ENCODE measurements around the gene SMYD2. TPM values are rescaled to one million over a fixed set of nuclear protein-coding genes. Genes with fewer than 3 reads are reported as not detected.

The SMYD2 gene
- total RNA-seq, 2 experiments from 2014 or later, result 17.1 to 17.6 TPM

- H3K36me3 Mint-ChIP-seq (ENCODE audit: low read depth), result no peaks in the 10 kb centered on the region
These were observed 96.9 kb downstream of the SMYD2 start for GRCh38 chr1:214377886-214378285.

DNA sequence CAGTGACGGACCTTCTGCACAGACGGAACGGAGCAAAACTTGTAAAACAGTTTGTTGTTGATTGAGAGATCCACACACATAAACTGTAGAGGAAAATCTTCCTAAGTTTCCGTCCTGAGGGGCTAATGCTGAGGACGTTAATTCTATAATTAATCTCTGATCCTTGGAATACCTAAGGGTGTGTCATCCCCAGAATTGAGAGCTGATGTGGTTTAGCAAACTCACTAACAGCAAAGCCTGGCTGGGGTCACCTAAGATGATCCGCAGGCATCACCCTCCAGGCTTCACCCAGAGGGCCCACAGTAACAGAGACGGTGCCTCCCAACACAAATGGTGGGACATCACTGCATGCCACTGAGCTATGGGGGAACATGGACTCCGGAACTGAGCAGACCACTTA is 97.5 kb downstream of the SMYD2 start:
- ATAC-seq (ENCODE audit: poor library complexity) (no peak), DNase-seq (no peak)
- Histone ChIP-seq H3K4me3 (ENCODE audit: low read length) (no peak overlapping the region), H3K9me3 (ENCODE audit: control insufficient read depth in 1 of 2, insufficient read depth in 1 of 2, low read length in 2 of 2) (peaks cover 0 to 2% of the 10 kb centered on the region in 2 experiments), H3K36me3 (ENCODE audit: insufficient read depth, low read length) (no peaks in the 10 kb centered on the region), H3K27me3 (ENCODE audit: control insufficient read depth in 1 of 2, insufficient read depth in 2 of 2, low read length in 2 of 2) (no peaks in the 10 kb centered on the region), H3K27ac (ENCODE audit: low read depth in 1 of 2, low read length in 2 of 2) (no peak overlapping the region), H3K4me1 (ENCODE audit: insufficient read depth, low read length) (no peaks in the 10 kb centered on the region)
- ChIA-PET POLR2A (no interaction called here), CTCF (no interaction called here)
- no peaks in the 10 kb centered on the region for H3K27me3 Mint-ChIP-seq
- no peak overlapping the region for H3K4me3 Mint-ChIP-seq
- TF ChIP-seq, protein P1, sequence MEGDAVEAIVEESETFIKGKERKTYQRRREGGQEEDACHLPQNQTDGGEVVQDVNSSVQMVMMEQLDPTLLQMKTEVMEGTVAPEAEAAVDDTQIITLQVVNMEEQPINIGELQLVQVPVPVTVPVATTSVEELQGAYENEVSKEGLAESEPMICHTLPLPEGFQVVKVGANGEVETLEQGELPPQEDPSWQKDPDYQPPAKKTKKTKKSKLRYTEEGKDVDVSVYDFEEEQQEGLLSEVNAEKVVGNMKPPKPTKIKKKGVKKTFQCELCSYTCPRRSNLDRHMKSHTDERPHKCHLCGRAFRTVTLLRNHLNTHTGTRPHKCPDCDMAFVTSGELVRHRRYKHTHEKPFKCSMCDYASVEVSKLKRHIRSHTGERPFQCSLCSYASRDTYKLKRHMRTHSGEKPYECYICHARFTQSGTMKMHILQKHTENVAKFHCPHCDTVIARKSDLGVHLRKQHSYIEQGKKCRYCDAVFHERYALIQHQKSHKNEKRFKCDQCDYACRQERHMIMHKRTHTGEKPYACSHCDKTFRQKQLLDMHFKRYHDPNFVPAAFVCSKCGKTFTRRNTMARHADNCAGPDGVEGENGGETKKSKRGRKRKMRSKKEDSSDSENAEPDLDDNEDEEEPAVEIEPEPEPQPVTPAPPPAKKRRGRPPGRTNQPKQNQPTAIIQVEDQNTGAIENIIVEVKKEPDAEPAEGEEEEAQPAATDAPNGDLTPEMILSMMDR (IDR thresholded peaks at IDR 0.05), result no peak
- H3K9me3 Mint-ChIP-seq, result no peaks in the 10 kb centered on the region
- H3K4me1 Mint-ChIP-seq (ENCODE audit: low read depth), result no peaks in the 10 kb centered on the region
- H3K27ac Mint-ChIP-seq, result no peak overlapping the region
- intact Hi-C loops (cut with DNase I, micrococcal nuclease), result no loop called here
- no peaks in the 10 kb centered on the region for H3K36me3 Mint-ChIP-seq (ENCODE audit: low read depth)

More at GRCh38 chr1:214377886-214378285, 96.9 kb downstream of the SMYD2 start:
- intact Hi-C loops (cut with DNase I, micrococcal nuclease), result no loop called here
- H3K4me1 Mint-ChIP-seq (ENCODE audit: low read depth), result no peaks in the 10 kb centered on the region
- Histone ChIP-seq H3K27ac (ENCODE audit: low read depth in 1 of 2, low read length in 2 of 2) (no peak overlapping the region), H3K9me3 (ENCODE audit: control insufficient read depth in 1 of 2, insufficient read depth in 1 of 2, low read length in 2 of 2) (no peaks in the 10 kb centered on the region), H3K36me3 (ENCODE audit: insufficient read depth, low read length) (no peaks in the 10 kb centered on the region), H3K4me3 (ENCODE audit: low read length) (no peak overlapping the region), H3K27me3 (ENCODE audit: control insufficient read depth in 1 of 2, insufficient read depth in 2 of 2, low read length in 2 of 2) (no peaks in the 10 kb centered on the region), H3K4me1 (ENCODE audit: insufficient read depth, low read length) (no peaks in the 10 kb centered on the region)
- POLR2A ChIA-PET, result no interaction called here
- TF ChIP-seq, protein P1 (IDR thresholded peaks at IDR 0.05), result no peak
- H3K27me3 Mint-ChIP-seq, result no peaks in the 10 kb centered on the region
- ATAC-seq (ENCODE audit: poor library complexity) (no peak), DNase-seq (no peak)
- H3K27ac Mint-ChIP-seq, result no peak overlapping the region
- H3K9me3 Mint-ChIP-seq, result no peaks in the 10 kb centered on the region
- no peak overlapping the region for H3K4me3 Mint-ChIP-seq
- CTCF ChIA-PET, result no interaction called here

DNA sequence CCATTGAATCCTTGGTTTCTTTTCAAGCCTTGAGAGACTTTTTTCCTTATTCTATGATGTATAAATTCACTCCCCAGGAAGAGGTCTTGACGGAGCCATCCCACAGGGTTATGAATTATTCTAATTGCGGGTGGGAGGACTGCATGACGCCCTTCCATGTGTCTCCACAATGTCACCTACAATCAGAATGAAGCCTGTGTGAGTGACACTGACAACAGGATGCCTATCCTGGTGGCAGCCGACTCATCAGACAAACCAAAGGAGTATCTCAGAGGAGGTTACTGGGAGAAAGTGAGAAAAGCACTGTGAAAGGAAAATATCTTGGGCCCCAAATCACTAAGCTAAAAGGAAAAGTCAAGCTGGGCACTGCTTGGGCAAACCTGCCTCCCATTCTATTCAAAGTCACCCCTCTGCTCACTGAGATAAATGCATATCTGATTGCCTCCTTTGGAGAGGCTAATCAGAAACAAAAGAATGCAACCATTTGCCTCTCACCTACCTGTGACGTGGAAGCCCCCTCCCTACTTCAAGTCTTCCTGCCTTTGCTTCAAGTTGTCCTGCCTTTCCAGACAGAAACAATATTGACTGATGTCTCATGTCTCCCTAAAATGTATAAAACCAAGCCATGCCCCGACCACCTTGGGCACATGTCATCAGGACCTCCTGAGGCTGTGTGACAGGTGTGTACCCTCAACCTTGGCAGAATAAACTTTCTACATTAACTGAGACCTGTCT is 98.4 kb downstream of the SMYD2 start:
- TF ChIP-seq, protein P1 (IDR thresholded peaks at IDR 0.05), result no peak
- H3K27ac Mint-ChIP-seq, result no peak overlapping the region
- no peak overlapping the region for H3K4me3 Mint-ChIP-seq
- DNase-seq, result no peak
- Histone ChIP-seq H3K4me3 (ENCODE audit: low read length) (no peak overlapping the region), H3K4me1 (ENCODE audit: insufficient read depth, low read length) (no peaks in the 10 kb centered on the region), H3K27me3 (ENCODE audit: control insufficient read depth in 1 of 2, insufficient read depth in 2 of 2, low read length in 2 of 2) (no peaks in the 10 kb centered on the region), H3K9me3 (ENCODE audit: control insufficient read depth in 1 of 2, insufficient read depth in 1 of 2, low read length in 2 of 2) (peaks cover 0 to 8% of the 10 kb centered on the region in 2 experiments), H3K27ac (ENCODE audit: low read depth in 1 of 2, low read length in 2 of 2) (no peak overlapping the region), H3K36me3 (ENCODE audit: insufficient read depth, low read length) (no peaks in the 10 kb centered on the region)
- CTCF ChIA-PET, result no interaction called here
- no peaks in the 10 kb centered on the region for H3K36me3 Mint-ChIP-seq (ENCODE audit: low read depth)
- no peaks in the 10 kb centered on the region for H3K4me1 Mint-ChIP-seq (ENCODE audit: low read depth)
- POLR2A ChIA-PET, result no interaction called here
- intact Hi-C loops (cut with DNase I, micrococcal nuclease), result no loop called here
- no peaks in the 10 kb centered on the region for H3K9me3 Mint-ChIP-seq
- ATAC-seq (ENCODE audit: poor library complexity), result no peak
- H3K27me3 Mint-ChIP-seq, result no peaks in the 10 kb centered on the region
